NCI-H187 (cell line): Measurements from ENCODE around the gene RPS6KL1.

Source experiments
- DNase-seq, 2 experiments: peaks; one replicate each; lab custom pipeline; 2025; lab: John Stamatoyannopoulos, UW

RPS6KL1 gene

GRCh38 chr14:74856366-74856765, 66.7 kb downstream of the RPS6KL1 start:
- DNase-seq, result no peak

DNA sequence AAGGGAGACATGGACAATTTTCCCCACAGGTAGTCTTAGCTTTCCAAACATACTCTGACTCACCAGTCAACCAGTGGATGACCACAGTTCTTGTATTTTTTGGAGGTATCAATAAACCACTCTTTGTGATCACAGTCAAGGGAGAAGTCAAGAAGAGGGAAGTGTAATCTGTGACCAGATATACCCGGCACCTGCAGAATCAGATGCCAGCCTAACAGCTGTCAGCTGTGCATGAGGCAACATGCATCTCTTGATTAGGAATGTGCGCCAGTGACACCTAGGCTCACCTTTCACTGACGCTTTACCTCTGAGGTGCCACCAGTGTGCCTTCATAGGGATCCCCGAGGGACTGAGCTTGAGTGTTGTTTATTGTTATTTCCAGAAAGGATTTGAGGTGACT, 67.1 kb downstream of the RPS6KL1 start:
- no peak for DNase-seq

GRCh38 chr14:74855021-74855420, 68.0 kb downstream of the RPS6KL1 start:
- no peak for DNase-seq
